Astrocyte (in vitro differentiated cells and primary cell): ENCODE results near the gene AFF3.

Source experiments
- CTCF ChIP-seq: IDR thresholded peaks from 2 replicates; pipeline ENCODE4 v1.5.1; 2011; ENCODE audit warnings: low read depth, mild to moderate bottlenecking, inconsistent platforms, low read length, moderate library complexity; ENCODE audit not compliant: insufficient read depth
- EZH2 ChIP-seq: IDR thresholded peaks from 2 replicates; pipeline ENCODE4 v1.6.1; 2012; ENCODE audit warnings: mild to moderate bottlenecking, low read length, inconsistent platforms; ENCODE audit not compliant: insufficient read depth

GRCh38 chr2:99657691-99658258, 484.6 kb downstream of the AFF3 start:
- TF ChIP-seq CTCF = no peak
- no peak for TF ChIP-seq EZH2
